ENCODE data around the gene SEC24D.

Gene SEC24D

GRCh38 chr4:118824141-118824540 lies 11.8 kb downstream of the SEC24D start:
- Histone ChIP-seq H3K27me3 (ENCODE audit: low read depth, low read length) (no peaks in the 10 kb centered on the region), H3K4me3 (ENCODE audit: low read depth in 1 of 2, low read length in 2 of 2) (no peak overlapping the region), H3K36me3 (ENCODE audit: control insufficient read depth in 1 of 2, insufficient read depth in 2 of 2, low read length in 2 of 2) (peaks cover 13 to 22% of the 10 kb centered on the region in 2 donors), H3K9me3 (ENCODE audit: control insufficient read depth in 1 of 2, low read length in 2 of 2) (no peaks in the 10 kb centered on the region), H3K4me1 (ENCODE audit: control insufficient read depth in 1 of 2, insufficient read depth in 2 of 2, low read length in 2 of 2) (peaks cover 0 to 14% of the 10 kb centered on the region in 2 donors), H3K27ac (ENCODE audit: low read length) (no peak overlapping the region)

- H3K36me3 ChIP-seq (ENCODE audit: control insufficient read depth in 1 of 2, insufficient read depth in 2 of 2, low read length in 2 of 2), result peaks cover 13 to 17% of the 10 kb centered on the region in 2 donors
- no peaks in the 10 kb centered on the region for H3K27me3 ChIP-seq (ENCODE audit: low read depth, low read length)
- no peak overlapping the region for H3K4me3 ChIP-seq (ENCODE audit: low read depth in 1 of 2, low read length in 2 of 2)
- H3K27ac ChIP-seq (ENCODE audit: low read length), result no peak overlapping the region
- no peaks in the 10 kb centered on the region for H3K9me3 ChIP-seq (ENCODE audit: control insufficient read depth in 1 of 2, low read length in 2 of 2)
- H3K4me1 ChIP-seq (ENCODE audit: control insufficient read depth in 1 of 2, insufficient read depth in 2 of 2, low read length in 2 of 2), result peaks cover 0 to 14% of the 10 kb centered on the region in 2 donors
These were observed 12.5 kb downstream of the SEC24D start for GRCh38 chr4:118823471-118823870.

GRCh38 chr4:118821590-118822293 lies 14.2 kb downstream of the SEC24D start:
- Histone ChIP-seq H3K4me3 (ENCODE audit: low read depth in 1 of 2, low read length in 2 of 2) (no peak overlapping the region), H3K9me3 (ENCODE audit: control insufficient read depth in 1 of 2, low read length in 2 of 2) (no peaks in the 10 kb centered on the region), H3K36me3 (ENCODE audit: control insufficient read depth in 1 of 2, insufficient read depth in 2 of 2, low read length in 2 of 2) (peaks cover 17% of the 10 kb centered on the region in 2 donors), H3K4me1 (ENCODE audit: control insufficient read depth in 1 of 2, insufficient read depth in 2 of 2, low read length in 2 of 2) (peaks cover 0 to 9% of the 10 kb centered on the region in 2 donors), H3K27ac (ENCODE audit: low read length) (no peak overlapping the region), H3K27me3 (ENCODE audit: low read depth, low read length) (no peaks in the 10 kb centered on the region)

GRCh38 chr4:118817178-118817930 lies 18.6 kb downstream of the SEC24D start:
- Histone ChIP-seq H3K4me3 (ENCODE audit: low read depth in 1 of 2, low read length in 2 of 2) (no peak overlapping the region), H3K36me3 (ENCODE audit: control insufficient read depth in 1 of 2, insufficient read depth in 2 of 2, low read length in 2 of 2) (peaks cover 37 to 39% of the 10 kb centered on the region in 2 donors), H3K4me1 (ENCODE audit: control insufficient read depth in 1 of 2, insufficient read depth in 2 of 2, low read length in 2 of 2) (no peaks in the 10 kb centered on the region)

GRCh38 chr4:118816538-118817177 lies 19.3 kb downstream of the SEC24D start:
- no peaks in the 10 kb centered on the region for H3K9me3 ChIP-seq (ENCODE audit: control insufficient read depth in 1 of 2, low read length in 2 of 2)
- peaks cover 41 to 42% of the 10 kb centered on the region in 2 donors for H3K36me3 ChIP-seq (ENCODE audit: control insufficient read depth in 1 of 2, insufficient read depth in 2 of 2, low read length in 2 of 2)
- H3K4me1 ChIP-seq (ENCODE audit: control insufficient read depth in 1 of 2, insufficient read depth in 2 of 2, low read length in 2 of 2), result peaks cover 0 to 4% of the 10 kb centered on the region in 2 donors
- H3K27me3 ChIP-seq (ENCODE audit: low read depth, low read length), result no peaks in the 10 kb centered on the region
- no peak overlapping the region for H3K27ac ChIP-seq (ENCODE audit: low read length)
- H3K4me3 ChIP-seq (ENCODE audit: low read depth in 1 of 2, low read length in 2 of 2), result no peak overlapping the region

More at GRCh38 chr4:118817178-118817930, 18.6 kb downstream of the SEC24D start:
- no peaks in the 10 kb centered on the region for H3K27me3 ChIP-seq (ENCODE audit: low read depth, low read length)
- no peaks in the 10 kb centered on the region for H3K9me3 ChIP-seq (ENCODE audit: control insufficient read depth in 1 of 2, low read length in 2 of 2)
- H3K27ac ChIP-seq (ENCODE audit: low read length), result no peak overlapping the region

GRCh38 chr4:118814891-118815290 lies 21.0 kb downstream of the SEC24D start:
- Histone ChIP-seq H3K4me1 (ENCODE audit: control insufficient read depth in 1 of 2, insufficient read depth in 2 of 2, low read length in 2 of 2) (peaks cover 0 to 8% of the 10 kb centered on the region in 2 donors), H3K9me3 (ENCODE audit: control insufficient read depth in 1 of 2, low read length in 2 of 2) (no peaks in the 10 kb centered on the region), H3K27ac (ENCODE audit: low read length) (no peak overlapping the region), H3K27me3 (ENCODE audit: low read depth, low read length) (no peaks in the 10 kb centered on the region), H3K36me3 (ENCODE audit: control insufficient read depth in 1 of 2, insufficient read depth in 2 of 2, low read length in 2 of 2) (peaks cover 49 to 55% of the 10 kb centered on the region in 2 donors), H3K4me3 (ENCODE audit: low read depth in 1 of 2, low read length in 2 of 2) (no peak overlapping the region)

GRCh38 chr4:118814058-118814457 lies 21.9 kb downstream of the SEC24D start:
- H3K9me3 ChIP-seq (ENCODE audit: control insufficient read depth in 1 of 2, low read length in 2 of 2), result no peaks in the 10 kb centered on the region
- H3K27me3 ChIP-seq (ENCODE audit: low read depth, low read length), result no peaks in the 10 kb centered on the region
- H3K27ac ChIP-seq (ENCODE audit: low read length), result no peak overlapping the region
- peaks cover 0 to 8% of the 10 kb centered on the region in 2 donors for H3K4me1 ChIP-seq (ENCODE audit: control insufficient read depth in 1 of 2, insufficient read depth in 2 of 2, low read length in 2 of 2)
- peaks cover 57 to 59% of the 10 kb centered on the region in 2 donors for H3K36me3 ChIP-seq (ENCODE audit: control insufficient read depth in 1 of 2, insufficient read depth in 2 of 2, low read length in 2 of 2)
- H3K4me3 ChIP-seq (ENCODE audit: low read depth in 1 of 2, low read length in 2 of 2), result no peak overlapping the region

- peaks cover 0 to 8% of the 10 kb centered on the region in 2 donors for H3K4me1 ChIP-seq (ENCODE audit: control insufficient read depth in 1 of 2, insufficient read depth in 2 of 2, low read length in 2 of 2)
- H3K36me3 ChIP-seq (ENCODE audit: control insufficient read depth in 1 of 2, insufficient read depth in 2 of 2, low read length in 2 of 2), result peaks cover 59% of the 10 kb centered on the region in 2 donors
- H3K4me3 ChIP-seq (ENCODE audit: low read depth in 1 of 2, low read length in 2 of 2), result no peak overlapping the region
- H3K9me3 ChIP-seq (ENCODE audit: control insufficient read depth in 1 of 2, low read length in 2 of 2), result no peaks in the 10 kb centered on the region
- H3K27me3 ChIP-seq (ENCODE audit: low read depth, low read length), result no peaks in the 10 kb centered on the region
- H3K27ac ChIP-seq (ENCODE audit: low read length), result no peak overlapping the region
These were observed 22.4 kb downstream of the SEC24D start for GRCh38 chr4:118813561-118813960.

- peaks cover 67 to 72% of the 10 kb centered on the region in 2 donors for H3K36me3 ChIP-seq (ENCODE audit: control insufficient read depth in 1 of 2, insufficient read depth in 2 of 2, low read length in 2 of 2)
- no peaks in the 10 kb centered on the region for H3K9me3 ChIP-seq (ENCODE audit: control insufficient read depth in 1 of 2, low read length in 2 of 2)
- H3K27ac ChIP-seq (ENCODE audit: low read length), result peak overlapping the region; percentile 25
- H3K27me3 ChIP-seq (ENCODE audit: low read depth, low read length), result no peaks in the 10 kb centered on the region
- H3K4me1 ChIP-seq (ENCODE audit: control insufficient read depth in 1 of 2, insufficient read depth in 2 of 2, low read length in 2 of 2), result peaks cover 0 to 8% of the 10 kb centered on the region in 2 donors
- no peak overlapping the region for H3K4me3 ChIP-seq (ENCODE audit: low read depth in 1 of 2, low read length in 2 of 2)
These were observed 24.1 kb downstream of the SEC24D start for GRCh38 chr4:118811832-118812231.

GRCh38 chr4:118810991-118811764 lies 24.7 kb downstream of the SEC24D start:
- Histone ChIP-seq H3K27ac (ENCODE audit: low read length) (peak overlapping the region; percentile 25), H3K4me3 (ENCODE audit: low read depth in 1 of 2, low read length in 2 of 2) (no peak overlapping the region), H3K9me3 (ENCODE audit: control insufficient read depth in 1 of 2, low read length in 2 of 2) (no peaks in the 10 kb centered on the region), H3K27me3 (ENCODE audit: low read depth, low read length) (no peaks in the 10 kb centered on the region), H3K36me3 (ENCODE audit: control insufficient read depth in 1 of 2, insufficient read depth in 2 of 2, low read length in 2 of 2) (peaks cover 67 to 73% of the 10 kb centered on the region in 2 donors), H3K4me1 (ENCODE audit: control insufficient read depth in 1 of 2, insufficient read depth in 2 of 2, low read length in 2 of 2) (peaks cover 0 to 8% of the 10 kb centered on the region in 2 donors)

All from muscle layer of duodenum (tissue), 2 donors.